Breast epithelium (tissue), 4 donors: ENCODE data around the gene TTLL1. TPM values are rescaled to one million over a fixed set of nuclear protein-coding genes. Genes with fewer than 3 reads are reported as not detected.

Source experiments
- DNase-seq, 2 donors: peaks; one replicate each; pipeline ENCODE4 v3.0.0-alpha.2; 2019; ENCODE audit warnings: low spot score in 2 of 2
- H3K27ac ChIP-seq, 2 donors: fragments of 200-600 bp; sonication (generic) in 1 of 2; one replicate each; pipeline ENCODE4 v1.5.1; 2016 to 2019; ENCODE audit warnings: mild to moderate bottlenecking in 1 of 2
- H3K27me3 ChIP-seq, 2 donors: fragments of 200-600 bp; sonication (generic) in 1 of 2; one replicate each; pipeline versions ENCODE4 v1.5.1 to v1.6.0; 2017 to 2019; ENCODE audit warnings: control low read depth in 1 of 2, mild to moderate bottlenecking in 1 of 2
- H3K36me3 ChIP-seq: fragments of 200-600 bp; one replicate; pipeline ENCODE4 v1.5.1; 2019
- H3K4me1 ChIP-seq, 2 donors: fragments of 200-600 bp; sonication (generic); one replicate each; pipeline ENCODE4 v1.5.1; 2016 to 2019; ENCODE audit warnings: control low read depth in 1 of 2
- H3K4me3 ChIP-seq, 3 donors: fragments of 200-600 bp; sonication (generic); 1 replicate in 2 of 3; 2 replicates in 1 of 3; pipeline ENCODE4 v1.5.1; 2016 to 2019; ENCODE audit warnings: mild to moderate bottlenecking in 3 of 3, moderate library complexity in 2 of 3
- H3K9me3 ChIP-seq, 2 donors: fragments of 200-600 bp; sonication (generic) in 1 of 2; one replicate each; pipeline ENCODE4 v1.5.1; 2016 to 2019; ENCODE audit warnings: control low read depth in 1 of 2
- POLR2A ChIP-seq: fragments of 450-650 bp; IDR thresholded peaks from one replicate; pipeline ENCODE4 v1.6.1; 2016; ENCODE audit warnings: antibody characterized with exemption, mild to moderate bottlenecking, moderate library complexity
- POLR2AphosphoS5 ChIP-seq, 3 donors: sonication (generic); formaldehyde crosslinking; IDR thresholded peaks; one replicate each; pipeline ENCODE4 v1.6.1; 2017; ENCODE audit warnings: antibody characterized with exemption in 3 of 3
- intact Hi-C: fragments of 100-400 bp; cut with DNase I; formaldehyde crosslinking; loops from one replicate; pipeline ENCODE4 v1.15.1; 2023; ENCODE audit warnings: low total_unique reads
- total RNA-seq, 3 donors: library from RNA; depleted of rRNA; stranded (reverse); fragments of >200 nt; gene quantifications; one replicate each; pipeline ENCODE4 v1.1.0, GENCODE V29; 2016
- TF ChIP-seq, protein P1 (sequence below), 3 donors: fragments of 450-650 bp; IDR thresholded peaks; one replicate each; pipeline ENCODE4 v1.5.1; 2016 to 2017; ENCODE audit warnings: antibody characterized with exemption in 3 of 3, mild to moderate bottlenecking in 3 of 3, moderate library complexity in 3 of 3

TTLL1 gene
- total RNA-seq, 3 donors from 2014 or later: 4.6 to 6.4 (median 5.2) TPM

DNA sequence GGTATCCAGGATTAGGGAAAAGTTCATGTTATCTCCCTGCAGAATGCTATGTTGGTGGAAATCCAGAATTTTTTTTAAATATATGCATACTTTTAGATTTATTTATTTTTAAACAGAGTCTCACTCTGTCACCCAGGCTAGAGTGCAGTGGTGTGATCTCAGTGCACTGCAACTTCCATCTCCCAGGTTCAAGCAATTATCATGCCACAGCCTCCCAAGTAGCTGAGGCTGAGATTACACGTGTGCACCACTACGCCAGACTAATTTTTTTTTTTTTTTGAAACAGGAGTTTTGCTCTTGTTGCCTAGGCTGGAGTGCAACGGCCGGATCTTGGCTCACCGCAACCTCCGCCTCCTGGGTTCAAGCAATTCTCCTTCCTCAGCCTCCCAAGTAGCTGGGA, 76.8 kb downstream of the TTLL1 start:
- H3K9me3 ChIP-seq: no peaks in the 10 kb centered on the region
- H3K27ac ChIP-seq: no peak overlapping the region
- H3K36me3 ChIP-seq: no peaks in the 10 kb centered on the region
- TF ChIP-seq POLR2AphosphoS5 (IDR thresholded peaks at IDR 0.05): no peak
- TF ChIP-seq, protein P1, sequence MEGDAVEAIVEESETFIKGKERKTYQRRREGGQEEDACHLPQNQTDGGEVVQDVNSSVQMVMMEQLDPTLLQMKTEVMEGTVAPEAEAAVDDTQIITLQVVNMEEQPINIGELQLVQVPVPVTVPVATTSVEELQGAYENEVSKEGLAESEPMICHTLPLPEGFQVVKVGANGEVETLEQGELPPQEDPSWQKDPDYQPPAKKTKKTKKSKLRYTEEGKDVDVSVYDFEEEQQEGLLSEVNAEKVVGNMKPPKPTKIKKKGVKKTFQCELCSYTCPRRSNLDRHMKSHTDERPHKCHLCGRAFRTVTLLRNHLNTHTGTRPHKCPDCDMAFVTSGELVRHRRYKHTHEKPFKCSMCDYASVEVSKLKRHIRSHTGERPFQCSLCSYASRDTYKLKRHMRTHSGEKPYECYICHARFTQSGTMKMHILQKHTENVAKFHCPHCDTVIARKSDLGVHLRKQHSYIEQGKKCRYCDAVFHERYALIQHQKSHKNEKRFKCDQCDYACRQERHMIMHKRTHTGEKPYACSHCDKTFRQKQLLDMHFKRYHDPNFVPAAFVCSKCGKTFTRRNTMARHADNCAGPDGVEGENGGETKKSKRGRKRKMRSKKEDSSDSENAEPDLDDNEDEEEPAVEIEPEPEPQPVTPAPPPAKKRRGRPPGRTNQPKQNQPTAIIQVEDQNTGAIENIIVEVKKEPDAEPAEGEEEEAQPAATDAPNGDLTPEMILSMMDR (IDR thresholded peaks at IDR 0.05): no peak
- no peak overlapping the region for H3K4me3 ChIP-seq
- peaks cover 2 to 4% of the 10 kb centered on the region in 2 donors for H3K4me1 ChIP-seq
- intact Hi-C loops: no loop called here
- no peak for DNase-seq
- no peaks in the 10 kb centered on the region for H3K27me3 ChIP-seq

DNA sequence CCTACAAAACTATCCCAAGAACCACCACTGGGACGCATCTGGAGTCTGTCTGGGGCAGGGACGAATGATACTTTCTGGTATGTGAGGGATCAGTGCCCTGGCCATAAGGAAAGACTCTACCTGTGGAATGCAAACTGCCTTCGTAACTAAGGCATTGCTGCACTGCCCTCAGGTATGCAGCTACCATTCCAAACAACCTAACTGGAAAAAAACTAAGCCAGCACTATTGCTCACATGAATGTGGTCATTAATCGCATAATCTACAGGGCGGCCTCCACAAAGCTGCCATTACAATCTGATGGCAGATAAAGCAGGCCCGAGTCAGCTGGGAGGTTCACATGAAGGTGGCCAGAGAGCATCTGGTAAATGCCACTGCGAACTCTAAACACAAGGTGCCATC, 78.1 kb downstream of the TTLL1 start:
- H3K9me3 ChIP-seq: no peaks in the 10 kb centered on the region
- no peaks in the 10 kb centered on the region for H3K36me3 ChIP-seq
- DNase-seq: peak in 1 of 2 donors; percentile 57
- intact Hi-C loops: no loop called here
- H3K27ac ChIP-seq: peak overlapping the region; percentile 22 to 57
- no peak overlapping the region for H3K4me3 ChIP-seq
- H3K27me3 ChIP-seq: no peaks in the 10 kb centered on the region
- H3K4me1 ChIP-seq: peaks cover 2 to 4% of the 10 kb centered on the region in 2 donors
- no peak for TF ChIP-seq POLR2A
- TF ChIP-seq POLR2AphosphoS5 (IDR thresholded peaks at IDR 0.05): peak in 2 of 3 donors; percentile 33 to 48
- TF ChIP-seq, protein P1 (IDR thresholded peaks at IDR 0.05): peak in 2 of 3 donors; percentile 11 to 40

DNA sequence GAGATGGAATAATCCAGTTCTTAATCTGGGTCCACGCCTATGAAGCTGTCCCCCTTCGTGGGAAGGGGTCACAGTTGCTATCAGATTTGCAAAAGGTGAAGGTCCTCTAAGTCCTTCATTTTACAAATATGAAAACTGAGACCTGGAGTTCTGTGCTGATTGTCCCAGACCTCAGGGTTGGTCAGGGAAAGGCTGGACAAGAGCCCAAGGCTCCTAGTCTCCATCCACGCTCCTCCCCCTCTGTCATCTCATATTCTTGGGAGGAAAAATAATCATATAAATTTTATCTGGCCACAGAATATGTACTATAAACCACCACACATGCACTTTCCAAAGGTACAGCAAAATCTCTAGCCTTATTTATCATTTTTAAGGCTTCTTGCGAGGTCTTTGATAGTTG, 79.7 kb downstream of the TTLL1 start:
- TF ChIP-seq, protein P1 (IDR thresholded peaks at IDR 0.05): no peak
- TF ChIP-seq POLR2A (no peak), POLR2AphosphoS5 (IDR thresholded peaks at IDR 0.05) (no peak)
- Histone ChIP-seq H3K4me3 (no peak overlapping the region), H3K36me3 (no peaks in the 10 kb centered on the region), H3K4me1 (peaks cover 2 to 6% of the 10 kb centered on the region in 2 donors), H3K9me3 (no peaks in the 10 kb centered on the region), H3K27ac (no peak overlapping the region), H3K27me3 (no peaks in the 10 kb centered on the region)
- intact Hi-C loops: no loop called here
- no peak for DNase-seq

DNA sequence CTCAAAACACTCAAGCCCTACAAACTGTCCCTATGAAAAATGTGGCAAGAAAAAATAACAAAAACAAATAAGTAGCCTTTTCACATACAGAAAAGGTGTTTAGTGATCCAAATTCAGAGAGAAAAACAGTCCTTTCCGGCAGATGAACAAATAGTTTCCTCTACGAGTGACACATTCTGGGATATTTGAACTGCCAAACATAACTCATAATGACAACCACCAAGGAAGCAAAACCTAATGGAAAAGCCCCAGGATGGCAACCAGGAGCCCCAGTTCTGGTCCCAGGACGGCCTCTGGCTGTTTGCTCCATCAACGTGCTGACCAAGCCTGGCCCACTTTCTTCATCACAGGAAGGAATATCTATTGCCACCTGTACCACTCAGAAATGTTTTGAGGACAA, 80.3 kb downstream of the TTLL1 start:
- peak overlapping the region; percentile 31 to 35 for H3K27ac ChIP-seq
- H3K4me1 ChIP-seq: peaks cover 2 to 10% of the 10 kb centered on the region in 2 donors
- intact Hi-C loops: no loop called here
- H3K9me3 ChIP-seq: no peaks in the 10 kb centered on the region
- no peak overlapping the region for H3K4me3 ChIP-seq
- no peaks in the 10 kb centered on the region for H3K36me3 ChIP-seq
- H3K27me3 ChIP-seq: no peaks in the 10 kb centered on the region
- TF ChIP-seq, protein P1 (IDR thresholded peaks at IDR 0.05): no peak
- TF ChIP-seq POLR2AphosphoS5 (IDR thresholded peaks at IDR 0.05) (no peak), POLR2A (no peak)
- no peak for DNase-seq

DNA sequence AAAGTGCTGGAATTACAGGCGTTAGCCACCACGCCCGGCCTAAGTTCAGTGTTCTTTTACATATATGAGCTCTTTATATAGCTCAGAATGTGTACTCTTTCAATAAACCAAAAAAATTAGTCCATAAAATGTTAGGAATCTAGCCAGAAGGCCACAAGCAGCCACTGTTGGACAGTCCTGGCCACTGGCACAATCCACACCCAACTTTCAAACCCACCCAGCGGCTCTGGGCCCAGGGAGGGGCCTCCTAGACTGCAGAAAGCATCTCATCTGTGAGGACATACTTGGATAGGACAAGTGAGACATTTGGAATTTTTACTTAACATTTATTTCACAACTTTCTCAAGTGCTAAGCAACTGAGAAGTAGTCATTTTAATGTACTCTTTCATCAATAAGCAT, 80.7 kb downstream of the TTLL1 start:
- H3K27me3 ChIP-seq: no peaks in the 10 kb centered on the region
- intact Hi-C loops: no loop called here
- no peak overlapping the region for H3K4me3 ChIP-seq
- DNase-seq: no peak
- no peaks in the 10 kb centered on the region for H3K36me3 ChIP-seq
- TF ChIP-seq, protein P1 (IDR thresholded peaks at IDR 0.05): no peak
- H3K9me3 ChIP-seq: no peaks in the 10 kb centered on the region
- H3K4me1 ChIP-seq: peaks cover 2 to 10% of the 10 kb centered on the region in 2 donors
- H3K27ac ChIP-seq: peak overlapping the region in 1 of 2 donors; percentile 31
